HepG2 (cell line): ENCODE measurements around the gene ST3GAL2. TPM values are rescaled to one million over a fixed set of nuclear protein-coding genes. Genes with fewer than 3 reads are reported as not detected.

Experiments
- ATAC-seq: fragments of 200-7000 bp; cut with Tn5 transposase; 3 replicates; pipeline ENCODE4 v1.9.1; 2020; ENCODE audit warnings: mild to moderate bottlenecking, moderate library complexity
- BruUV-seq: library from RNA; stranded (reverse); fragments of 400-500 nt; replicated peaks from 2 replicates; lab custom pipeline; 2021; lab: Mats Ljungman, UMichigan
- CTCF ChIA-PET: fragments of 300-600 bp; formaldehyde crosslinking; extraction: SDS; loops from one replicate; lab custom pipeline; 2021; ENCODE audit warnings: low total read pairs, inconsistent platforms, low intra/inter-chr PET ratio; lab: Yijun Ruan, JAX
- POLR2A ChIA-PET: fragments of 350-600 bp; sonication (Branson Sonifier 250); formaldehyde crosslinking; loops from one replicate; lab custom pipeline; 2020; ENCODE audit warnings: antibody characterized with exemption, inconsistent platforms; lab: Yijun Ruan, JAX
- DNase-seq: peaks from one replicate; pipeline ENCODE4 v3.0.0-alpha.2; 2015; ENCODE audit warnings: low spot score
- FAIRE-seq: peaks from 3 replicates; lab custom pipeline; 2011; peaks lifted over from hg19 to GRCh38; lab: Jason Lieb, UNC
- H2AFZ ChIP-seq: one replicate; pipeline ENCODE4 v1.6.1; 2011; ENCODE audit warnings: low read length, inconsistent platforms
- H3K27ac ChIP-seq: fragments of 300-600 bp; 3 replicates; pipeline ENCODE4 v1.8.0; 2011; ENCODE audit warnings: mixed run types, mild to moderate bottlenecking, mixed read lengths, low read length, inconsistent platforms; ENCODE audit not compliant: insufficient read depth; ENCODE audit errors: extremely low read length
- H3K27me3 ChIP-seq, 2 experiments: fragments of 200-600 bp in 1 of 2; 2 replicates in 1 of 2; 3 replicates in 1 of 2; pipeline versions ENCODE4 v1.6.0 to v1.8.0; 2011; ENCODE audit warnings: low read length in 2 of 2, mild to moderate bottlenecking in 2 of 2, moderate library complexity in 2 of 2, inconsistent platforms in 1 of 2; ENCODE audit not compliant: insufficient read depth in 2 of 2, control insufficient read depth in 1 of 2
- H3K36me3 ChIP-seq, 2 experiments: fragments of 200-600 bp in 1 of 2; replicated peaks in 1 of 2; 2 replicates in 1 of 2; 3 replicates in 1 of 2; pipeline versions ENCODE4 v1.5.1 to v1.8.0; 2011; ENCODE audit warnings: low read length in 2 of 2, inconsistent platforms in 1 of 2; ENCODE audit not compliant: insufficient read depth in 2 of 2, control insufficient read depth in 1 of 2
- H3K4me1 ChIP-seq: 2 replicates; pipeline ENCODE4 v1.5.1; 2012; ENCODE audit warnings: low read length, inconsistent platforms; ENCODE audit not compliant: insufficient read depth
- H3K4me2 ChIP-seq: 2 replicates; pipeline ENCODE4 v1.6.0; 2011; ENCODE audit warnings: low read depth, low read length, inconsistent platforms
- H3K4me3 ChIP-seq, 3 experiments: fragments of 200-600 bp in 1 of 3; sonication (generic), shearing (Covaris generic) in 1 of 3; replicated peaks in 1 of 3; 2 replicates each; pipeline ENCODE4 v1.5.1; 2011 to 2016; ENCODE audit warnings: low read length in 3 of 3, inconsistent platforms in 2 of 3, low read depth in 2 of 3, mild to moderate bottlenecking in 2 of 3, control low read depth in 1 of 3, mixed read lengths in 1 of 3; ENCODE audit not compliant: insufficient read depth in 1 of 3
- H3K79me2 ChIP-seq: one replicate; pipeline ENCODE4 v1.6.1; 2011; ENCODE audit warnings: low read length, inconsistent platforms; ENCODE audit not compliant: insufficient read depth
- H3K9ac ChIP-seq: 2 replicates; pipeline ENCODE4 v1.6.0; 2011; ENCODE audit warnings: mild to moderate bottlenecking, low read depth, low read length, inconsistent platforms; ENCODE audit not compliant: insufficient read depth
- H3K9me3 ChIP-seq: 2 replicates; pipeline ENCODE4 v1.5.1; 2012; ENCODE audit warnings: mild to moderate bottlenecking, low read length
- H4K20me1 ChIP-seq: 2 replicates; pipeline ENCODE4 v1.6.0; 2011; ENCODE audit warnings: inconsistent platforms, mild to moderate bottlenecking, low read length, moderate library complexity; ENCODE audit not compliant: insufficient read depth
- CENPBD1 ChIP-seq: sonication (generic); formaldehyde crosslinking; IDR thresholded peaks from 2 replicates; pipeline ENCODE4 v1.8.0; 2022; ENCODE audit warnings: missing genetic modification reagents, low read depth, mild to moderate bottlenecking, borderline replicate concordance
- CHD2 ChIP-seq: IDR thresholded peaks from 2 replicates; pipeline ENCODE4 v1.6.1; 2011; ENCODE audit warnings: low read depth, low read length, improper control_type of control experiment
- DNMT3B ChIP-seq: conservative IDR thresholded peaks from 2 replicates; pipeline ENCODE4 v1.6.1; 2016; ENCODE audit warnings: missing biosample characterization, control low read depth
- PHF20 ChIP-seq: sonication (generic); formaldehyde crosslinking; IDR thresholded peaks from 2 replicates; pipeline ENCODE4 v1.5.0; 2020; ENCODE audit warnings: mild to moderate bottlenecking, missing genetic modification reagents
- SALL1 ChIP-seq: sonication (generic); formaldehyde crosslinking; IDR thresholded peaks from 2 replicates; pipeline ENCODE4 v1.8.0; 2022; ENCODE audit warnings: mild to moderate bottlenecking, missing genetic modification reagents
- SOX13 ChIP-seq, 3 experiments: fragments of 450-650 bp in 1 of 3; sonication (generic) in 1 of 3; formaldehyde crosslinking in 1 of 3; IDR thresholded peaks in 2 of 3; conservative IDR thresholded peaks in 1 of 3; 2 replicates each; pipeline versions ENCODE4 v1.5.0 to v1.6.1; 2016 to 2020; ENCODE audit warnings: antibody characterized with exemption in 1 of 3, mild to moderate bottlenecking in 1 of 3, missing compliant biosample characterization in 1 of 3, missing genetic modification reagents in 1 of 3, moderate library complexity in 1 of 3
- SOX5 ChIP-seq: IDR thresholded peaks from 2 replicates; pipeline ENCODE4 v1.6.1; 2016; ENCODE audit warnings: borderline replicate concordance
- ZMYM4 ChIP-seq: sonication (generic); formaldehyde crosslinking; IDR thresholded peaks from 2 replicates; pipeline ENCODE4 v1.8.1; 2023; ENCODE audit warnings: mild to moderate bottlenecking, missing genetic modification reagents
- ZNF143 ChIP-seq: sonication (generic); formaldehyde crosslinking; IDR thresholded peaks from 2 replicates; pipeline ENCODE4 v1.4.0; 2020; ENCODE audit warnings: missing genetic modification reagents
- ZNF7 ChIP-seq: IDR thresholded peaks from 2 replicates; pipeline ENCODE4 v1.6.1; 2016; ENCODE audit warnings: missing biosample characterization, missing genetic modification reagents
- WGBS: methylation state at CpG from one replicate; pipeline ENCODE4 v1.1.6; 2017; ENCODE audit warnings: low lambda C conversion rate; 5-methylcytosine and 5-hydroxymethylcytosine counted together
- in situ Hi-C: cut with HindIII; loops from 2 replicates; pipeline ENCODE4 v1.10.0; 2017; ENCODE audit warnings: low pct_unique_long_range_greater_than_20kb; ENCODE audit not compliant: extremely low pct_ligation_motif_present
- intact Hi-C: fragments of 100-400 bp; cut with micrococcal nuclease; formaldehyde crosslinking; loops from one replicate; pipeline ENCODE4 v1.10.0; 2022; ENCODE audit not compliant: unreplicated experiment
- polyA plus RNA-seq, 8 experiments: library from polyadenylated mRNA; depleted of rRNA in 3 of 8; stranded (reverse) in 7 of 8; unstranded in 1 of 8; fragments of >200 nt; fragmentation: Illumina TruSeq in 4 of 8; extraction: Trizol in 4 of 8; gene quantifications; 2 replicates each; pipeline versions ENCODE4 v1.2.1 to v1.2.3, GENCODE V29; 2011 to 2016; ENCODE audit warnings: low read depth in 4 of 8, missing spikeins in 1 of 8, mixed read lengths in 1 of 8; ENCODE audit not compliant: insufficient read depth in 1 of 8
- total RNA-seq, 5 experiments: library from RNA; depleted of rRNA; stranded (reverse); fragments of >200 nt; fragmentation: Illumina TruSeq; extraction: Trizol; gene quantifications; 2 replicates each; pipeline ENCODE4 v1.2.3, GENCODE V29; 2016; ENCODE audit warnings: low read depth in 1 of 5

ST3GAL2 gene
- total and polyA plus RNA-seq, 2 of the 13 experiments (the other 11 are each of a cell fraction or from before 2014, with no cell fraction given) = 16.3 to 24.9 TPM

- no peak for TF ChIP-seq PHF20
- no peak for TF ChIP-seq ZNF143 (CRISPR knock-in tag)
- TF ChIP-seq SALL1 (CRISPR knock-in tag) = peak; percentile 19; the same call in 1 of the 2 replicates
- no peak for TF ChIP-seq CENPBD1 (CRISPR knock-in tag)
- TF ChIP-seq SOX13 (IDR thresholded peaks at IDR 0.05) = no peak
- peak in 1 of 2 experiments; percentile 58; a peak in 2 of 4 replicates for TF ChIP-seq SOX13 (CRISPR knock-in tag; conservative IDR thresholded peaks at IDR 0.05 in 1 of 2, IDR thresholded peaks at IDR 0.05 in 1 of 2)
These were observed 1.8 kb downstream of the ST3GAL2 start (continued) for GRCh38 chr16:70437017-70437581.

GRCh38 chr16:70434484-70435260, 4.2 kb downstream of the ST3GAL2 start:
- ATAC-seq = no peak
- Histone ChIP-seq H2AFZ (no peak overlapping the region), H3K27me3 (no peaks in the 10 kb centered on the region; a peak in 1 of 5 replicates), H3K36me3 (peaks cover 7 to 9% of the 10 kb centered on the region in 2 experiments), H3K9me3 (no peaks in the 10 kb centered on the region), H3K27ac (peak overlapping the region; percentile 7), H3K79me2 (peaks cover 75% of the 10 kb centered on the region), H3K4me1 (peaks cover 80% of the 10 kb centered on the region), H3K4me3 (no peak overlapping the region)
- intact Hi-C loops (loop anchor here (5.0 kb wide), 1 partner anchor 32 kb away; no protein-coding TSS in a partner anchor), in situ Hi-C loops (no loop called here)
- no peak for FAIRE-seq
- 92% methylated on average over 6 of the region's 6 CpGs for WGBS
- no peak for DNase-seq
- POLR2A ChIA-PET = interaction anchor here (3.9 kb wide), 1 partner anchor 54 kb away, joined by 29 read pairs; no protein-coding TSS in a partner anchor
- TF ChIP-seq ZMYM4 (CRISPR knock-in tag) = no peak
- no peak for TF ChIP-seq SOX5 (CRISPR knock-in tag)
- TF ChIP-seq DNMT3B (CRISPR knock-in tag) = no peak
- no peak for TF ChIP-seq ZNF7 (CRISPR knock-in tag)
- TF ChIP-seq CHD2 = no peak
- TF ChIP-seq, all 625 proteins: peak for 0
- no TSS peak for BruUV-seq
- H4K20me1 ChIP-seq = no peaks in the 10 kb centered on the region
- H3K9ac ChIP-seq = no peak overlapping the region
- CTCF ChIA-PET = no interaction called here
- H3K4me2 ChIP-seq = no peak overlapping the region
